DOHH2 (cell line): ENCODE measurements around the gene MYBPC1.

Source experiments
- EZH2phosphoT487 ChIP-seq: fragments of 200-600 bp; sonication (generic); IDR thresholded peaks from 2 replicates; pipeline ENCODE4 v1.6.1; 2017; ENCODE audit warnings: borderline replicate concordance, mild to moderate bottlenecking, antibody characterized with exemption, low read length, moderate library complexity, mixed read lengths
- TF ChIP-seq, protein P1 (sequence below): fragments of 200-600 bp; sonication (generic); IDR thresholded peaks from one replicate; pipeline ENCODE4 v1.5.1; 2014; ENCODE audit warnings: antibody characterized with exemption, mild to moderate bottlenecking, low read depth, low read length; ENCODE audit not compliant: poor library complexity, severe bottlenecking

DNA sequence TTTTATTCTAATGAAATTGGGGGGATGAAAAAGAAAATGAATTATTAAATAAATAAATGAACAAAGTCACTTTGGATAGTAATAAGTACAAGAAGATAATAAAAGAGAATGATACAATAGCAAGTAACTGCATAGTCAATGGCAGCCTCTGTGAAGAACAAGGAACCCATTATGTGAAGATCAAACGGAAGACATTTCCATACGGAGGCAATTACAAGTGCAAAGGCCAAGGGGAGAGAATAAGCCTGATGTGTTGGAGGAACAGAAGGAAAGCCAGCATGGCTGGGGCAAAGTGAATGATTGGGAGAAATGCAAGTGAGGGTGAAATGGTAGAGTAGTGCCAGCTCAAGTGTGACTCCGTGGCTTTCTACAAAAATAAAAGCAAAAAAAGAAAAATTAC, 58.7 kb downstream of the MYBPC1 start:
- TF ChIP-seq, protein P1, sequence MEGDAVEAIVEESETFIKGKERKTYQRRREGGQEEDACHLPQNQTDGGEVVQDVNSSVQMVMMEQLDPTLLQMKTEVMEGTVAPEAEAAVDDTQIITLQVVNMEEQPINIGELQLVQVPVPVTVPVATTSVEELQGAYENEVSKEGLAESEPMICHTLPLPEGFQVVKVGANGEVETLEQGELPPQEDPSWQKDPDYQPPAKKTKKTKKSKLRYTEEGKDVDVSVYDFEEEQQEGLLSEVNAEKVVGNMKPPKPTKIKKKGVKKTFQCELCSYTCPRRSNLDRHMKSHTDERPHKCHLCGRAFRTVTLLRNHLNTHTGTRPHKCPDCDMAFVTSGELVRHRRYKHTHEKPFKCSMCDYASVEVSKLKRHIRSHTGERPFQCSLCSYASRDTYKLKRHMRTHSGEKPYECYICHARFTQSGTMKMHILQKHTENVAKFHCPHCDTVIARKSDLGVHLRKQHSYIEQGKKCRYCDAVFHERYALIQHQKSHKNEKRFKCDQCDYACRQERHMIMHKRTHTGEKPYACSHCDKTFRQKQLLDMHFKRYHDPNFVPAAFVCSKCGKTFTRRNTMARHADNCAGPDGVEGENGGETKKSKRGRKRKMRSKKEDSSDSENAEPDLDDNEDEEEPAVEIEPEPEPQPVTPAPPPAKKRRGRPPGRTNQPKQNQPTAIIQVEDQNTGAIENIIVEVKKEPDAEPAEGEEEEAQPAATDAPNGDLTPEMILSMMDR: no peak
- no peak for TF ChIP-seq EZH2phosphoT487
